Ishikawa (cell line): ENCODE results near the gene METRNL.

Source experiments
- CEBPB ChIP-seq: IDR thresholded peaks from 2 replicates; pipeline ENCODE4 v1.6.1; 2012
- CREB1 ChIP-seq: IDR thresholded peaks from 2 replicates; pipeline ENCODE4 v1.6.1; 2012; ENCODE audit warnings: low read depth
- EGR1 ChIP-seq: IDR thresholded peaks from 2 replicates; pipeline ENCODE4 v1.6.1; 2012
- EP300 ChIP-seq: IDR thresholded peaks from 2 replicates; pipeline ENCODE4 v1.6.1; 2012; ENCODE audit warnings: borderline replicate concordance
- FOXM1 ChIP-seq: IDR thresholded peaks from 2 replicates; pipeline ENCODE4 v1.6.1; 2012; ENCODE audit warnings: low read depth, borderline replicate concordance
- NFIC ChIP-seq: IDR thresholded peaks from 2 replicates; pipeline ENCODE4 v1.6.1; 2012
- RAD21 ChIP-seq: IDR thresholded peaks from 2 replicates; pipeline ENCODE4 v1.6.1; 2012; ENCODE audit warnings: low read depth
- REST ChIP-seq: IDR thresholded peaks from 2 replicates; pipeline ENCODE4 v1.6.1; 2012; ENCODE audit warnings: low read depth, mild to moderate bottlenecking
- TAF1 ChIP-seq: IDR thresholded peaks from 2 replicates; pipeline ENCODE4 v1.6.1; 2012; ENCODE audit warnings: low read depth, mild to moderate bottlenecking
- TCF12 ChIP-seq: IDR thresholded peaks from 2 replicates; pipeline ENCODE4 v1.6.1; 2012; ENCODE audit warnings: low read depth
- TEAD4 ChIP-seq: IDR thresholded peaks from 2 replicates; pipeline ENCODE4 v1.6.1; 2012
- USF1 ChIP-seq: IDR thresholded peaks from 2 replicates; pipeline ENCODE4 v1.6.1; 2012
- YY1 ChIP-seq: IDR thresholded peaks from 2 replicates; pipeline ENCODE4 v1.6.1; 2012; ENCODE audit warnings: low read depth
- ZBTB7A ChIP-seq: IDR thresholded peaks from 2 replicates; pipeline ENCODE4 v1.6.1; 2012; ENCODE audit warnings: low read depth
- TF ChIP-seq, protein P1 (sequence below): IDR thresholded peaks from 2 replicates; pipeline ENCODE4 v1.6.1; 2012

METRNL gene

DNA sequence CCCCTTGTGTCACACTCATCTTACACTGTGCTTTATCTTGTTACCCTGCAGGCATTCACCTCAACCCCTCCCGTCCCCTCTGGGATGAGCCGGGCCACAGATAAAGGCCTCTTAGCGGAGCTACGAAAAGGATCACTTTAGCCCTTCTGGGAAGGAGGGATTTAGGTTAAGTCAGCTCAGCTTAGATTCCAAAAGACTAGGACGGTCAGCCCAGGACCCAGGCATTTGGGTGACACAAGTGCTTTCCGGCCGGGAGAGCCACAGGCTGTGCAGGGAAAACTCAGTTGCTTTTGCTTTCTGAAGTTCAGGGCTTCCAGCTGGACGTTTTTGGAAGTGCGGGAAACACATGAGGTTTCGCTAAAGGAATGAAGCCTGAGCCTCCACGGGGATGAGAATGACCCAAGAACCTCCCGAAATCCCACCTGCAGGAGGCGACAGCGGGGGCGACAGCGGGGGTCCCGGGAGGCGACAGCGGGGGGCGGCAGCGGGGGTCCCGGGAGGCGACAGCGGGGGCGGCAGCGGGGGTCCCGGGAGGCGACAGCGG lies 11.6 kb upstream of the METRNL start:
- TF ChIP-seq, protein P1, sequence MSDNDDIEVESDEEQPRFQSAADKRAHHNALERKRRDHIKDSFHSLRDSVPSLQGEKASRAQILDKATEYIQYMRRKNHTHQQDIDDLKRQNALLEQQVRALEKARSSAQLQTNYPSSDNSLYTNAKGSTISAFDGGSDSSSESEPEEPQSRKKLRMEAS = no peak
- TF ChIP-seq USF1 = no peak
- no peak for TF ChIP-seq ZBTB7A
- no peak for TF ChIP-seq FOXM1
- TF ChIP-seq EP300 = no peak
- TF ChIP-seq TCF12 = no peak
- TF ChIP-seq REST = no peak
- TF ChIP-seq TAF1 = no peak
- no peak for TF ChIP-seq NFIC
- TF ChIP-seq TEAD4 = no peak
- TF ChIP-seq YY1 = no peak
- TF ChIP-seq EGR1 = no peak
- no peak for TF ChIP-seq RAD21
- no peak for TF ChIP-seq CREB1
- TF ChIP-seq CEBPB = no peak

GRCh38 chr17:83068641-83069570 lies 10.5 kb upstream of the METRNL start:
- no peak for TF ChIP-seq TCF12
- no peak for TF ChIP-seq TAF1
- TF ChIP-seq ZBTB7A = no peak
- no peak for TF ChIP-seq CREB1
- no peak for TF ChIP-seq RAD21
- TF ChIP-seq, protein P1 = no peak
- no peak for TF ChIP-seq YY1
- TF ChIP-seq NFIC = no peak
- no peak for TF ChIP-seq CEBPB
- no peak for TF ChIP-seq TEAD4

GRCh38 chr17:83069571-83069906 lies 9.9 kb upstream of the METRNL start:
- TF ChIP-seq TAF1 (no peak), YY1 (no peak), REST (no peak), TCF12 (no peak), EGR1 (no peak), TEAD4 (no peak), CREB1 (no peak), CEBPB (no peak), RAD21 (no peak), EP300 (no peak), NFIC (no peak), FOXM1 (no peak), ZBTB7A (no peak)

- no peak for TF ChIP-seq REST
- TF ChIP-seq RAD21 = no peak
- TF ChIP-seq ZBTB7A = no peak
- TF ChIP-seq CREB1 = no peak
- TF ChIP-seq TAF1 = no peak
- TF ChIP-seq USF1 = no peak
- no peak for TF ChIP-seq NFIC
- TF ChIP-seq, protein P1 = no peak
- no peak for TF ChIP-seq CEBPB
- TF ChIP-seq TCF12 = no peak
- TF ChIP-seq YY1 = no peak
- no peak for TF ChIP-seq TEAD4
- no peak for TF ChIP-seq EGR1
Observed at GRCh38 chr17:83069931-83070742, 9.3 kb upstream of the METRNL start.
